Caki2 (cell line): ENCODE measurements around the gene CFAP61. TPM values are rescaled to one million over a fixed set of nuclear protein-coding genes. Genes with fewer than 3 reads are reported as not detected.

ENCODE experiments used
- DNase-seq: peaks from one replicate; pipeline ENCODE4 v3.0.0-alpha.2; 2015; ENCODE audit warnings: low read depth
- in situ Hi-C: cut with HindIII; loops from 2 replicates; pipeline ENCODE4 v1.10.0; 2016; ENCODE audit warnings: low sequenced_read_pairs, low pct_unique_long_range_greater_than_20kb, mixed read lengths
- total RNA-seq: library from RNA; depleted of rRNA; stranded (reverse); fragments of >200 nt; shearing (Covaris generic); gene quantifications from 2 replicates; pipeline ENCODE4 v1.2.3, GENCODE V29; 2014; ENCODE audit warnings: low replicate concordance

Gene CFAP61
- total RNA-seq, 1 experiment from 2014 or later = 0.07 TPM

DNA sequence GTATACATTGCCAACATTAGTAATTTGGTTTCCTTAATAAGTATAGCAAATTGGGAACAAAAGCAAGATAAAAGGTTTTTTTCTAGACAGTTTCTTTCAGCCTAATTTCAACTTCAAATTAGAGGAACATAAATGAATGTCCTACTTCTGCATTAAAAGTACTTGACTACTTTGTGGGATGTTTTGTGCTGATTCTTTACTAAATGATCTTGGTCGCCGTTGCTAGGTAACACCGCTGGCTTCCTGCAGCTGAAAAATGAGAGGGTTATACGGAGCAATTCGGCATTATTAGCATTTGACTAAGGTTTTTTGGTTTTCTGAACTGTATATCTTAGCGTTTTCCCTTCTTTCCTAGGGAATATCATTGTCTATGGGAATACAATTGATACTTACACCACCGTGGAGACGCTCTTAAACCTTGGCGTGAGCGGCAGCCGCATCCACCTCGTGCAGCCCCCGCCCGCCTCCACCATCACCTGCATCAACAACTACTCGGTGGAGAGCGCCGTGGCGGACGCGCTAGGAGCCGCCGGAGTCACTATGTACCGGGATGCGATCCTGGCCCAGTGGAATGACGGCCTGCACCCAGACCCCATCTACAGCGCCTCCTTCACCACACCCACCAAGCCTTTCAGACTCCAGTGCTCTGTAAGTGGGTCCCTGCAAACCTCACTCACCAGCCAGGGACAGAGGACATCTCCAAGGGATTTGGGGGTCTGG is 224.6 kb downstream of the CFAP61 start:
- no peak for DNase-seq
- in situ Hi-C loops = no loop called here

DNA sequence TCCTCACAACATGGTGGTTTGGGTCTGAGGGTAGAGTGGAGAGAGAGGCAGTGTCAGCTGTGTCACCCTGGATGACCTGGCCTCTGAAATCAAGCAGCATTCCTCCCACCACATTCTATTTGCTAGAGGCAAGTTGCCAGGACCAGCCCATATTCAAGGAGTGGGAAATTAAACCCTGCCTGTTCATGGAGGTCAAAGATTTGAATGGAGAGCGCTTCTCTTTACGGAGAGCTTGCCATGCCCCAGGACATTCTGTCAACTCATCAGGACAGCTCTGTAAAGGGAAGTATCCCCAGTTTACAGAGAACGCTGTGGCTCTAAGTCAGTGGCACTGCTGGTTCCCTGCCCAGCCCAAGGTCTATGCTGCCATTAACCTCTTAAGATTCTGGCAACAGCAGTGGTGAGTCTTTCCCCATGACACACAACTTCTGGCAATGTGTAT is 225.6 kb downstream of the CFAP61 start:
- in situ Hi-C loops = no loop called here
- no peak for DNase-seq

DNA sequence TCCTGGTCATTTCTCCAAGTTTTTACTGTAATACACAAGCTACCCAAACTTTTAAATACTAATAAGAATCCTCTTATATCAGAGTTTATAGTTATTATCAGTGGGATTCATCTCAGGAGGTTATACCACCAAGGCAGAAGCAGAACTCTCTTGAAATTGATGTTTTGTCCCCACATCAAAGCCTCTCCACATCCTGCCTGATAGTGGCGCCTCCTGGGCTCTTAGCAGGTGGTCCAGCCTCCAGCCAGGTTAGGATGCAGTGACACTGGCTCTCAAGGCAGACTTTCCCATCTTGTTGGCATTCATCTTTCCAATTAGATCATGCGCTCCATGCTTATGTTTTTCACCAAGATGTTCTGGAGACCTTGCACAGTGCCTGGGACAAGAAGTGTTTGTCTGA is 233.7 kb downstream of the CFAP61 start:
- in situ Hi-C loops = no loop called here
- DNase-seq = no peak

DNA sequence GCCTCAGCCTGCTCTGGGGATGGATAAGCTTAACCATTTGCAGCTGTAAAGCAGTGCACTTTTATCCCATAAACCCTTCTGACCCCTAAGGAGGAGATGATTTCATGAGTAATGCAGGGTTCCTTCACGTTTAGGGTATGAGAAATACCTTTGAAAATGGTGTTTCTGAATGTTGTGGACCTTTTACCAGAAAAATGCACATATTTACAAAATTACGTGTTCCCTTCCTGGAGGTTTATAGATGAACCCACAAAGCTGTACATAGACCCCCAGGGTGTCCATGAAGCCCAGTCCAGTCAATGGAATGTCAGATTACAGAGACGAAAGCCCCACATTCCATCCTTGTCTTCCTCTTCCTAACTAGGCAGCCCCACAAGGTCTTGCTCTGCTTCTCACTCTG is 237.0 kb downstream of the CFAP61 start:
- in situ Hi-C loops = no loop called here
- DNase-seq = no peak

DNA sequence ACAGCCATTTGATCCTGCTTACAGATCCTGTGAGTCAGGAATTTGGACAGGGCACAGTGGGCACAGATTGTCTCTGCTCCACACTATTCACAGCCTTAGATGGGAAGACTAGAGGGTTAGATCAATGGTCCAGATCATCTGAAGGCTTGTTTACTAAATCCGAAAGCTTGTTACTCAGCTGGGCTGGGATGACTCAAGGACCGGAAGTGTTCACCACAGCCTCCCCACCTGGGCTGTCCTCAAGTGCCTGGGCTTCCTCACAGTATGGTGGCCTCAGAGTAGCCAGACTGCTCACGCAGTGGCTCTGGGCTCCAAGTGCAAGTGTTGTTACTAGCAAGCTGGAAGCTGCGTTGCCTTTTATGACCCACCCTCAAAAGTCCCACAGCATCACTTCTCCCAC is 240.1 kb downstream of the CFAP61 start:
- no peak for DNase-seq
- in situ Hi-C loops = no loop called here

DNA sequence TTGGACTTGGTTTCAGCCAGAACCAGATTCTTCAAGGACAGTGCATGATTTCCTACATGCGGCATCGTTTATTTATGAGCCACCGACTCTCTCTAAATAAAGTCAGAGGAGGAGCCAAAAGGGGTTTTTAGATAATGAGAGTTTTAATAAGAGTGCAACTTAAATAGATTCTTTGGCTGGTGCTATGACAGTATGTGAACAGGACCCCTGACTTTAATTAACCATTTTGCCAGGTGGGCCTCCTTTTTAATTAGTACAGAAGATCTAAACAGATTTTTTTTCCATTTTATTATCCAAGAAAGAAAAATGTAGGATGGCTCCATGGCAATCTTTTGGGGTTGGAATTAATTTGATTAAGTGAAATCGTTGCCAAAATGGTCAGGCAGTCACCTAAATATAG is 240.8 kb downstream of the CFAP61 start:
- in situ Hi-C loops = no loop called here
- DNase-seq = no peak

DNA sequence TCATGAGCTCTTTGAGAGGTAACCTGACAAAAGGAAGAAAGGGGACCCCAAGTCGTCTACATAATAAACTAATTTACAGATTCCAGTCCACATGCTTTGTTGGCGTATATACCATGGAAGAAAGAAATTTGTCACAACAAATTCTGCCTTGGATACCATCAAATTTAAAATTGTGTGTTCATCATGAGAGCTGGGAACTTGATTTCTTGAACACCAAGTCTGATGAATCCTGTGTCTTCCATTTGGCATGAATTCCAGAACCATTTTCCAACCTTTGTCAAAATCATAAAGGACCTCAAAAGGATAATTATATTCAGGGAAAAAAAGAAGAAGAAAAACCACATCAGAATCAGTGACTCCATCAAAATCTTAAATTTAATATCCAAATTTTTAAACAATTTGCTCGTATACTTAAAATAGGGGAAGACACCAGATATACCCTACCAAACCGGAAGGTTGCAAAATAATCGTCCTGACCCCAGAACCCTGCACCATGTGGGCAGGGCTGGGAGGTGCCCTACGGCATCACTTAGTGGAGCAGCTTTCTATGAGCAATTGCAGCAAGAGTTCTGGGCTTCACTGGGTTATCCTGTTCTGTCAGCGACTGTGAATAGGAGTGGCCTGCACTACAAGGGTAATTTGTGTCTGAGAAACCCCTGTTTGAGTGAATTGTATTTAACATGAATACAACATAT is 241.5 kb downstream of the CFAP61 start:
- in situ Hi-C loops = no loop called here
- DNase-seq = no peak

DNA sequence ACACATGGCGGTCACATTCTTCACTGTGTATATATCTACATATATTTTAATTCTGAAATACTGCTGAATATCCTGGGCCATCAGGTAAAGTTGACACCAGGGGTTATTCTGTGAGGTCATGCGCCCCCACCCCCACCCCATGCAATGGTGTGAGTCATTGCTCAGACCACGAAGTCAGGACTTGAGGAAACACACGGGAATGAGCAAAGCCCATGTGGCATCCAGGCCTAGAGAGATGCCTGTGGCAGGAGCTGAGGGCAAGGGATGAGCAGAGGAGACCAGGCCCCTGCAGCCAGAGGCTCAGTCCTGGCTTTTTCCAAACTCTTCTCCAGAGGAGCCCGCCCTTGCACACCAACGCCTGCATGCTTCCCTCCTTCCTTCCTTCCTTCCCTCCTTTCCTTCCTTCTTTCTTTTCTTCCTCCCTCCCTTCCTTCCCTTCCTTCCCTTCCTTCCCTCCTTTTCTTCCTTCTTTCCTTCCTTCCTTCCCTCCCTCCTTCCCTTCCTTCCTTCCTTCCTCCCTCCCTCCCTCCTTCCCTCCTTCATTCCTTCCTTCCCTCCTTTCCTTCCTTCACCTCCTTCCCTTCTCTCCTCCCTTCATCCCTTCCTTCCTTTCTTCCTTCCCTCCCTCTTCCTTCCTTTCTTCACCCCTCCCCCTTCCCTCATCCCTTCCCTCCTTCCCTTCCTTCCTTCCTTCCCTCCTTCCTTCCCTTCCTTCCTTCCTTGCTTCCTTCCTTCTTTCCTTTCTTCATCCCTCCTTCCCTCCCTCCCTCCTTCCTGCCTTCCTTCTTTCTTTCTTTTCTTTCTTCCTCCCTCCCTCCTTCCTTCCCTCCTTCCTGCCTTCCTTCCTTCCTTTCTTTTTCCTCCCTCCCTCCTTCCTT is 243.5 kb downstream of the CFAP61 start:
- no peak for DNase-seq
- in situ Hi-C loops = no loop called here

DNA sequence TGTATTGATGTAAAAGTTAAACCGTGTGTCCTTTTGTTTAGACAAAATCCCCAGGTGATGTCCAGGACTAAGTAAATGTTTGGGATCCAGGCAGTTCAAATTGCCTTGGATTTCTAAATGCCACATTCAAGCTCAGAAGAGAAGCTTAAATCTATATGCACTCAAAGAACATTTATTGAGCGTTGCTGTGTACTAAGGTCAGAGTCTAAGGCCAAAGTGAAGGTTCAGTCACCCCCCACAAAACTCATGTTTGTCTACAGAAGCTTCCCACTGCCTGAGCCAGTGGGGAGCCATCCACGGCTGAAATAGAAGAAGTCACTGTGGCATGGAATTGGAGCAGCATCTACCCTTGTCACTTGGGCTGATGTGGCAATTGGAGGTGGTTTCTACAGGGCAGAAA is 244.8 kb downstream of the CFAP61 start:
- in situ Hi-C loops = no loop called here
- no peak for DNase-seq

DNA sequence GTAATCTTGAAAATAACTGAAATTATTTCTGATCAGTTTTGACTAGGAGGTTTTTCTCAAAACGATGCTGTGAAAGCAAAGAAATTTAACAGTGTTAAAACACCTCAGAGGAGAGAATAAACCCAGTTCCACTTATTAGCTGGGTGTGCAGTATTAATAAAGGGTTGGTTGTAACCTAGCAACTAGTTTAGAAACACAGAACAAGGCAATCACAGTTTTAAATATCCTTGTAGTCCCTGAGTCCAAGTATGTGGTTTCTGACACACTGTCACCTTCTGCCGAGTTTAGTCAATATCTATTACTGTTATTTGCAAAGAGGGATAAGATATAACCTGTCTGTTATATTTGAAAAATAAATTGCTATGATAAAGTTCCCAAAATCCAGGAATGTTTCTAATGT is 245.4 kb downstream of the CFAP61 start:
- in situ Hi-C loops = no loop called here
- no peak for DNase-seq

DNA sequence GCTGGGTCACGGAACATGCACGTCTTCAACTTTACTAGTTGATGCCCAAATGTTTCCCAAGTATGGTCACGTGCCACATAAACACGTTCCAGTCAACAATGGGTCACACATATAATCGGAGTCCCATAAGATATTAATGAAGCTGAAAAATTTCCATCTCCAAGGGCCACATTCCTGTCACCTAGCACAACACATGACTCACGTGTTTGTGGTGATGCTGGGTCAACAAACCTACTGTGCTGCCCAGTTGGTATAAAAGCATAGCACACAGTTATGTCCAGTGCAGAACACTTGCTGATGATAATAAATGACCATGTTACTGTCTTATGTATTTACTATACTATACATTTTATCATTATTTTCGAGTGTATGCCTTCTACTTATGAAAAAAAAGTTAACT is 247.6 kb downstream of the CFAP61 start:
- no peak for DNase-seq
- in situ Hi-C loops = no loop called here

DNA sequence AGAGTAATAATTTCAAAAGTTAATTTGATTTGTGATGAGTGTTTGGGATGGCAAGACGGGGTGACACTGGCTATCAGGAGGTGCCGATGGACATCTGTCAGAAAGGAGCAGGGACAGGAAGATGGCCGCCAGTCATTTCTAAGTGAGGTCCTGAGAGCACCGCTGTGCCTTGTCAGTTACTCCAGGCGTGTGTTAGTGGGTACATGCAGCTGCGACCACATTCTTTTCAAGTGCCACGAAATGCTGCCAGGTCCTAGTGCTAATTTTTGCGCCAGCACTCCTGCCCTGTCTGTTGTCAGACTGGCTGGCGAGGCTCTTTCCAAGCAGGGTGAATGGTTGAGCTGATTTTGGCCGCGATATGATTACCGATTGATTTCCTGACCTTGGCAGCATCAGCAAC is 251.0 kb downstream of the CFAP61 start:
- in situ Hi-C loops = no loop called here

DNA sequence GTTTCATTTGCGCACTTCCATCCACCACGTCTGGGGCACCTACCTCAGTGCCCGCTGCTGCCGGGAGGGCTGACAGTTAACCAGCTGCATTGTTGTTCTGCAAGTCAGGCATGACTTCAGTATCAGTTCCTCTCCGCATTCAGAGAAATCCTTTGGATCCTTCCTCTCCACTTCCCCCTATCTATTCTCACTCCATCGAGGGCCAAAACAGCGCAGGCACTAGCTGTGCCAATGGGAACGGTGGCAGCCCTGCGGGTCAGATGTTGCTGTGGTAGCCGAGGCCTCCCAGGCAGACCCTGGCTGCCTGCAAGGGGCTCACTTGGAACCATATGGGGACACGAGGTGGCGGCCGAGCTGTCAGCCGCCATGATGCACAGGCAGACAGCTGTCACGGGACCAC is 251.4 kb downstream of the CFAP61 start:
- no peak for DNase-seq
- in situ Hi-C loops = no loop called here

More for the DNA sequence above, 251.0 kb downstream of the CFAP61 start:
- no peak for DNase-seq

DNA sequence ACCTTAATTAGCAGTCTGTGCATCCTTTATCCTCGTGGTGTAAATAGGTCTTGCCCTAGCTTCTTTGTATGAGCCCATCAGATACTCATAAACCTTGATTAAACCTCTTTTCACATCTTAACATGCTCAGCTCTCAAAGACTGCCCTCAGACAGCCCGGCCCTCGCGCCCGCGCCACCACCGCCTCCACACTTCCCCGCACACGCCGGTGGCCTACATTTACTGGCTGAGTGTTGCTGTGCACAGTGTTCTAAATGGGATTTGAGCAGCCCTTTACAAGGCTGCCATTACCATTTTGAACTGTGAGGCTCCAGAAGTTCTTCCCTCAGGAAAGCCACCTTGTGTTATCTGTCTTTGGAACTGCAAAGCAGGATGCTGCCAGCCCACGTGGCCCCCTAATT is 252.6 kb downstream of the CFAP61 start:
- DNase-seq = no peak

DNA sequence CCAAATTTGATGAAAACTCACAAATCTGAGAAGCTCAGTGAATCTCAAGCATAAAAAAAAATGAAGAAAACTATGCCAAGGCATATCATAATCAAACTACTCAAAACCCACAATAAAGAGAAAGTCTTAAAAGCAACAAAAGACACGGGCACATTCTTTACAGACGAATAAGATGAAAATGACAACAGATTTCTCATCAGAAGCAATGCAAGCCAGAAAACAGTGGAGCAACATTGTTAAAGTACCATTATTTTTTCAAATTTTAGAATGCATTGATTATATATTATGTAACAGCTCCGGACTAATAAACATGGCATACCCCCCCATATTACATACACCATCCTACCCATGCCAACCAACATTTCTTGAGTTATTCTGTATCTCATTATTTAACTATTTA is 260.2 kb downstream of the CFAP61 start:
- in situ Hi-C loops = no loop called here

More for the DNA sequence above, 252.6 kb downstream of the CFAP61 start:
- in situ Hi-C loops = no loop called here

DNA sequence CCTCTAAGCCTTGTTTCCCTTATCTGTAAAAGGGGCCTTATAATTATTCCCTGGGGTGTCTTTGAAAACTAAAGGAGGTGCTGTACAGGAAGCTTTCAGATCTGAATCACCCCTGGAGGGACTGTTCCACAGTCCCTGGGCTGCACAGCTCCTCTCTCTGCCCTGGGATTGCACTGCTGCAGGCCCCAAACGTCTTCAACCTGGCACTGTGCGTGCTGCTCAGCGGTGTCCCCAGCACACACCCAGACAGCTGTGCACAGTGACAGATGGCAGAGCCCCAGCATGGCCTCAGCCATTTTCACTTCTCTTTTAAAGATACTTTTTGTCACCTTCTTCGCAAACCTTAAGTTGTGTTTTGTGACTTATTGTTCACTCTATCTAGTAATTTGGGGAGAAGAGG is 264.9 kb downstream of the CFAP61 start:
- DNase-seq = no peak
- in situ Hi-C loops = no loop called here

More for the DNA sequence above, 260.2 kb downstream of the CFAP61 start:
- no peak for DNase-seq

DNA sequence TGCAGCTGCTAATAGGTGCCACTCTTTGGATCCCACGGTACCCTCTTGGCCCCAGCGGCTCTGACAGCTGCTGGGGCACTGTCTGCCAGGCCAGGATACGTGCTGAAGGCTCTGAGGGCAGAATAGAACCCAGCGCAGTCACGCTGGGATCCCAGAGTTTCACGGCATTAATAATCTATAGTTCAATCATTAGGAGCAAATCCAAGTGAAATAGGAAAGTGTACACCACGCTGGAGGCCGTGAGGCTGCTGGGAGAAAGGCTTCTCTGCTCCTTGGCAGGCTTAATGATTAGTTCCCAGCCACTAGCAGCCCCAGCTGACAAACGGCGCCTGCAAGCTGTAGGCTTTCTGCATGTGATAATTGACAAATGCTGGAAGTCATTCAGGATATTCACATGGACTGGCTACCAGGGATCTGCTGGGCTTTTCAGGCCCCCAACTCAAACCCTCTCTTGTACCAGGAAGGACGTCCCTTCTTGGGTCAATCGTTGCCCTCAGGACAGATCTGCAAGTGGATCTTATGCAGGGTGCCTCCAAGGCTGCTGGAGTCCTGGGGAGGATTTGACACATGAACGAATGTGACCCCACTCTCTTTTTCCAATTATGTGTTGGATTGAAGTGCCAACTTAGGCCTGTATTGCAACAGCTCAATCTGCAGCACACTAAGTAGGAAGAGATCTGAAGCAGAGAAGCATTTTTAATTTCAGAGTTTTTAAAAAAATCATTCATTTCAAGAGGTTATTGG is 265.5 kb downstream of the CFAP61 start:
- DNase-seq = no peak
- in situ Hi-C loops = no loop called here

DNA sequence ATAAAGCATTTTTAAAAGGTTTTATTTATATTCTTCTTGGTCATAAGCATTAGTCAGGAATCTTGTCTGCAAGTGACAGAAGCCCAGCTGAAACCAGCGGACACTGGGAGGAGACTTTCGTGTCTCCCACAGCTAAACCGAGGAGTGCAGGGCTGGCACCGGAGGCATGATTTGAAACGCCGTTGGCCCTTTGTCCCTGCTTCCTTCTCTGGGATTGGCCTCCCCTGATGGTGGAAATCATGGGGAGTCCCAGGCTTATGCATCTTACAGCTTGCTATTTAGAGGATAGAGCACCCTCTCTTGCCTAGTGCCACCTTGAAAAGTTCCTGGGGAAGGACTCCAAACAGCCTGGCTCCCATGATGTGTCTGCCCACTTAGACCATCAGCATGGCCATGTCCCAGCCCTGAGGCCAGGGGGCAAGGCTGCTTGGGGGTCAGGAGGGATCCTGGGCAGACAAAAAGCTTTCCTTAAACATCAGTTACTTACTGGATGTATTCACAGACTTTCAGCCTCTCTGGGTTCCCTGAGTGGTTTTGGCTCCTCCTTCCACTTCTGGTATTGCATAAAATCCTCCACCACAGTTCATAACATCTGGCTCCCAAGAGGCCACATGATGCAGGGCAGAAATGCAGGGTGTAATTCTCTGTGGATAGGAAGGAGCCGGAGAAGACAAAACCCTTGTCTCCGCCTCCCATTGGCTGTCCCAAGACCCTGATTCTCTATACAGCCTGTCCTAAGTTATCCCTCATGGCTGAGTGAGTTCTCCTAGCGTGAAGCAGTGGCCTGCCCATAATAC is 266.2 kb downstream of the CFAP61 start:
- in situ Hi-C loops = no loop called here
- no peak for DNase-seq
